GM21825 (cell line): Measurements from ENCODE around the gene NFKBIZ.
"Not testable (repeated sequence)": the region's sequence is repeated elsewhere in the genome, so short reads cannot be mapped to it uniquely, and the experiment has no call there.

Source experiments
- ATAC-seq: cut with Tn5 transposase; IDR thresholded peaks from one replicate; pipeline ENCODE4 v1.9.1; 2021; ENCODE audit warnings: mild to moderate bottlenecking, moderate library complexity; ENCODE audit not compliant: unreplicated experiment

The NFKBIZ gene

GRCh38 chr3:101850246-101851051 is 1.1 kb downstream of the NFKBIZ start:
- ATAC-seq, result peak; percentile 14

DNA sequence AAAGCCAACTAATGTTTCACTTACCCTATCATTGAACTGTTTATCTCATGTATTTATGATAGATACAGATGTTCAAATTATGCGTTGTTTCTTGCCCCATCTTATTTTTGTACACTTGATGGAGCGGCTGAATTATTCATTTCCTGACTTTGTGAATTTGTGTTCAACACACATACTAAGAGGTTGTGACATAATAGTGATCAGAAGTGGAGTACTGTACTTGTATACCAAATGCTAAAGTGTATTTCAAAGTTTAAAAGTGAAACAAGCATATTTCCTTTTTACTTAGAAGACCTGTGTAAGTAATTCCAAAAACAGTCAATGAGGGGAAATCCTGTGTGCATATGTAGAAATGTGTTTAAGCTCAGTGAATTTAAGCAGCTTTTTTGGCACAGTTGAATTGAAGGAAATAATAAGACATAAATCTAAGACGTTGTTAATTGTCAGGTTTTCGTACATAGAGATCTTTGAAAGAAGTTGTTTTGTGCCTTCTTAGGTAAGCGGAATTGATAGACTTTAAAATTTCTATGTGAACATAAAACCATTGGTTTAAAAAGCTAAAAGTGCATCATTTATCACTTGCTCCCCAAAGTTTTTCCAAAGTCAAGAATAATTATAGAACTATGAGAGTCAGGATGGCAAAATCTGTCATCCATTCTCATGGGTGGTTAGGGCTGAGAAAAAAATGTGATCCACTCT is 1.9 kb downstream of the NFKBIZ start:
- ATAC-seq, result no peak

DNA sequence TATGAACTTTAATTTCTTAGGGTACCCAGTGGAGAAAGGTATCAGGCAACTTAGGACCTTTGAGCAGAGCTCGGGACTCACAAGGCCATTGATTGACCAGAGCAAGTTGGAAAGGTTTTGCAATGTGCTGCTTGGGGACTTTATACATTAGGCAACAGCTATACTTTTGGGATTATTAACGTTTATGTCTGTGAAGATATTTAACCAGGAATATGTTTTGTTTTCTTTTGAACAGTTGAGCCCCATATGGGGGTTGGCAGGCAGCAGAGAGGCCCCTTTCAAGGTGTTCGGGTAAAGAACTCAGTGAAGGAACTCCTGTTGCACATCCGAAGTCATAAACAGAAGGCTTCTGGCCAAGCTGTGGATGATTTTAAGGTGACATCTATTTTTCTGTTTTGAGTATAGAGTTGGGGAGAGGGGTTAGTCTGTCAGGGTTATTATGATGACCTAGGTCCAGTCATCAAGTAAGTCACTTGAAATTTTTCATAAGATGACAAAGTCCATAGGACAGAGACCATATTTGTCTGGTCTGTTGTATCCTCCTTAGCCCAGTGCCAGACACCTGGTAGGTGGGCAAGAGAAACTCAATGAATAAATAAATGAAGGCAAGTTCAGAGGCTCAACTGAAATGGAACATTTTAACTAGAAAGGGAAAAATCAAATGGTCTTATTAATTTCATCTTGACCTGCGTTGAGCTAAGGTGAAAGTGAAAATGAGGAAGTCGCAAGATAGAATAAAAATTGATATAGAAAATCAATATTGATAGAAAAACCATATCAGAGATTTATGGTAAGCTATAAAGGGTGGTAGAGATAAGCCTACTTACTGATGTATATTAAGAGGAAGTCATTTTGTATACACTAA is 2.8 kb downstream of the NFKBIZ start:
- ATAC-seq, result no peak

DNA sequence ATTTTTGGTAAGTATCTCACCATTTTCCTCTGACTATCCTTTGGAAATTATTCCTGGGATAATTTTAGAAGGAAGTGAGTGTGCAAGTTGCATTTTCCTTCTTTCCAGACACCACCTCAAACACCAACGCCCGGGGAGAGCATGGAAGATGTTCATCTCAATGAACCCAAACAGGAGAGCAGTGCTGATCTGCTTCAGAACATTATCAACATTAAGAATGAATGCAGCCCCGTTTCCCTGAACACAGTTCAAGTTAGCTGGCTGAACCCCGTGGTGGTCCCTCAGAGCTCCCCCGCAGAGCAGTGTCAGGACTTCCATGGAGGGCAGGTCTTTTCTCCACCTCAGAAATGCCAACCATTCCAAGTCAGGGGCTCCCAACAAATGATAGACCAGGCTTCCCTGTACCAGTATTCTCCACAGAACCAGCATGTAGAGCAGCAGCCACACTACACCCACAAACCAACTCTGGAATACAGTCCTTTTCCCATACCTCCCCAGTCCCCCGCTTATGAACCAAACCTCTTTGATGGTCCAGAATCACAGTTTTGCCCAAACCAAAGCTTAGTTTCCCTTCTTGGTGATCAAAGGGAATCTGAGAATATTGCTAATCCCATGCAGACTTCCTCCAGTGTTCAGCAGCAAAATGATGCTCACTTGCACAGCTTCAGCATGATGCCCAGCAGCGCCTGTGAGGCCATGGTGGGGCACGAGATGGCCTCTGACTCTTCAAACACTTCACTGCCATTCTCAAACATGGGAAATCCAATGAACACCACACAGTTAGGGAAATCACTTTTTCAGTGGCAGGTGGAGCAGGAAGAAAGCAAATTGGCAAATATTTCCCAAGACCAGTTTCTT is 3.9 kb downstream of the NFKBIZ start:
- no peak for ATAC-seq

DNA sequence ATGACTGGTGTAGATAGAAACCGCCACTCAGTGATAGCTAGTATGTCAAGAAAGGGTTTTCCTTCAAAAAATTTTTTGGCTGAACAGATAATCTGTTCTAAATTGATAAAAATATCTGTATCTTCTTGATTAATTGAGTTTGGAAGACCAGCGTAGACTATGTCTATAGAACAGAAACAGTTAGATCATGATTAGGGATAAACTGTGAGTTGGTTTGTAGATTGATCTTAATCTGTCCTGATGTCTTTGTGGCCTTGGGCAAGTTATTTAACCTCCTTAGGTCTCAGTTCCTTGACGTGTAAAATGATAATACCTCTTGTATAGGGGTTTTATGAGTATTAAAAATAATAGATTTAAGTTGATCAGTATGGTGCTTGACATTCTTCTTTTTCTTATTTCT is 4.7 kb downstream of the NFKBIZ start:
- ATAC-seq, result no peak

DNA sequence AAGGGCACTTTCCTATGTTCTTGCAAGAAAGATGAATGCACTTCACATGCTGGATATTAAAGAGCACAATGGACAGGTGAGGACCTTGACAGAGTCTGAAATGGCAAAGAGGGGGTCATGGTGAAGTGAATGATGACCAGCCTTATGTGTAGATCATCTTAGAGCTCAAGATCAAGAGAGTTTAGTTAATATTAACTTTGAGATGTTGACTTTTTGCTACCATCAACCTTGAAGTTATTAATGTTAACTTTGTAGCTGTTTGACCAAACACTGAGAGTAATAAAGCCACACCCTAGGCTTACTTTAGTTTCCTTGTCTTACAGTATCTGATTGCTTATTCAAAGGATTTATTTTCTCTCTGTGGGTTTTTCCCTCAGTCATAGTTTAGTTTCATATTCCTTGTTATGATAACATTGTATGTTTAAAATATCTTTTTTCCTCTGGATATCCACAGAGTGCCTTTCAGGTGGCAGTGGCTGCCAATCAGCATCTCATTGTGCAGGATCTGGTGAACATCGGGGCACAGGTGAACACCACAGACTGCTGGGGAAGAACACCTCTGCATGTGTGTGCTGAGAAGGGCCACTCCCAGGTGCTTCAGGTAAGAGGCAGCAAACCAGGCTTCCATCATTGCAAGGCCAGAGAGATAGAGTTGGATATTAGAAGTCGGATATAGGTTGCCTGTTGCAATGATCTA is 5.4 kb downstream of the NFKBIZ start:
- ATAC-seq, result no peak

DNA sequence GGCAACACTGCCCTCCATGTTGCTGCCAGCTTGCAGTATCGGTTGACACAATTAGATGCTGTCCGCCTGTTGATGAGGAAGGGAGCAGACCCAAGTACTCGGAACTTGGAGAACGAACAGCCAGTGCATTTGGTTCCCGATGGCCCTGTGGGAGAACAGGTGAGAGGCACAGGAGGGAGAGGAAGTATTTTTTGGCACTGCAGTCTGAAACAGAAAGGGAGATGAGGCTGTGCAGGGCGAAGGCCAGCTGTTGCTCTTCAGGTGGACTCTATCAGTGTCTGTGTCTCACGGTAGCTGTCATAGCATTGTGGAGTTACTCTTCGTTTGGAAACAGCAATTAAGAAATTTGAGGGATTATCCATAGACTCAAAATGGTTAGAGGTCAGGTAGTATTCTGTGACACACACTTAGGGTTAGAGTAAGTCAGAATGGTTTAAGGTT is 8.0 kb downstream of the NFKBIZ start:
- no peak for ATAC-seq

DNA sequence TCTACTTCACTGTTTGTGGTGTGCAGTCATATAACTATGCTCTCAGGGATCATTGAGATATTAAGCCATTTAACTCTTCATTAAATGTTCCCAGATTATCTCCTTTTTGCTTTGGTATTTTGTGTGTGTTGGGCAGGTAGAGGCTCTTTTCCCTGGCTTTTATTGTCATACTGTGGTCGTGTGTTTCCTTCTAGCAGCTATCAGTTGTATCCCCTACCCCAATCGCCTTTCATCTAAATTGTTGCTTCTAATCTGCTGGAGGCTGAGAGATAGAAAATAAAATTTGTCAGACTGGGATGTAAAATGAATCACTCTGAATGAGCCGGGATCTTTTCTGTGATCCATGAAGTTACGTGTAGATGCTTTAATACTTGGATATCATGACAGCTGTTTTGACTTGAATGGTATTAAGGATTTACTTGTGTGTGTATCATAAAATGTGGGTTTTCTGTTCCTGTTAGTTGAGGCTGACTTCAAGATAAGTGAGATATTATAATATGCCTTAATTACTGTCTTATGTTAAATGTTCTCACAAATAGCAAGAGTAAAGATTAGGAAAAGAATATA is 9.2 kb downstream of the NFKBIZ start:
- no peak for ATAC-seq

DNA sequence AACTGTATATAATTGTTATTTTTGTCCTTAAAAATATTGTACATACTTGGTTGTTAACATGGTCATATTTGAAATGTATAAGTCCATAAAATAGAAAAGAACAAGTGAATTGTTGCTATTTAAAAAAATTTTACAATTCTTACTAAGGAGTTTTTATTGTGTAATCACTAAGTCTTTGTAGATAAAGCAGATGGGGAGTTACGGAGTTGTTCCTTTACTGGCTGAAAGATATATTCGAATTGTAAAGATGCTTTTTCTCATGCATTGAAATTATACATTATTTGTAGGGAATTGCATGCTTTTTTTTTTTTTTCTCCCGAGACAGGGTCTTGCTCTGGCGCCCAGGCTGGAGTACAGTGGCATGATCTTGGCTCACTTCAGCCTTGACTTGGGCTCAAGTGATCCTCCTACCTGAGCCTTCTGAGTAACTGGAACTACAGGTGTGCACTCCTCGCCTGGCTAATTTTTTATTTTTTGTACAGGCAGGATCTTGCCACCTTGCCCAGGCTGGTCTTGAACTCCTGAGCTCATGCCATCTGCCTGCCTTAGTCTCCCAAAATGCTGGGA is 10.7 kb downstream of the NFKBIZ start:
- no peak for ATAC-seq

GRCh38 chr3:101861212-101861788 is 12.0 kb downstream of the NFKBIZ start:
- ATAC-seq, result no peak

- ATAC-seq, result no peak
Measured at GRCh38 chr3:101861789-101862415, 12.6 kb downstream of the NFKBIZ start.

GRCh38 chr3:101862416-101863165 is 13.3 kb downstream of the NFKBIZ start:
- ATAC-seq, result no peak

GRCh38 chr3:101864926-101865325 is 15.6 kb downstream of the NFKBIZ start:
- not testable (repeated sequence) for ATAC-seq

DNA sequence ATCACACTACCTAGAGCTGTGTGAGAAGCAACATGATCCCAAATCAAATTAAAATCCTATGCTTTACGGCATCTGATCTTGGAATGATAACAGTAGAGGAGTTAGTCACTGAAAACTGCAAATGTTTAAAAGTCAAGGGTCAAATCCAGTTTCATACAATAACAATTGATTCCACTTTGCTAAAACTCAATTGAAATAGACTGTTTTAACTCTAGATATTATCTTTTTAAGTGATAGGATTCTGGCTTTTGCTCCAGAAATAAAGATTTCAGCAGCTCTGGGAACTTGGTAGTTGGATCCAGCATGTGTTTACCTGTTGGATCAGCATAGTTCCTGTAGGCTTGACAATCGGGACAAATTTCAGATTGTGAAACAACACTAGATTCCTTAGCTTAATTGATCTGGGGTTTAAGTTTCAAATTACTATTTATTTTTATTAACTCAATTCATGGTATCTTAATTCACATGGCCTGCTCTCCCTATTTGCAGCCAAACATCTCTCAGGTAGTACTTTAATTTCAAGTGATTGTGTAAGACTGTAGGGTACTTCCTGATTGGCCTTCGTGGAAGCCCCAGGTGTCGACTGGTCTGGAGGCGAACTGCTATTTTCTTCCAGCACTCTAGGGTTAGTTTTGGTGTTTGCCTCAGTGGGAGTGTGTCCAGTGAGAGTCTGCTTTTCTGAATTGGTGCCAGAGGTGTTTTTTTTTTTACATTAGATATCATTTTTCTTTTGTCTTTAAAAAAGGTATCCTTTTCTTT is 16.6 kb downstream of the NFKBIZ start:
- ATAC-seq, result no peak

DNA sequence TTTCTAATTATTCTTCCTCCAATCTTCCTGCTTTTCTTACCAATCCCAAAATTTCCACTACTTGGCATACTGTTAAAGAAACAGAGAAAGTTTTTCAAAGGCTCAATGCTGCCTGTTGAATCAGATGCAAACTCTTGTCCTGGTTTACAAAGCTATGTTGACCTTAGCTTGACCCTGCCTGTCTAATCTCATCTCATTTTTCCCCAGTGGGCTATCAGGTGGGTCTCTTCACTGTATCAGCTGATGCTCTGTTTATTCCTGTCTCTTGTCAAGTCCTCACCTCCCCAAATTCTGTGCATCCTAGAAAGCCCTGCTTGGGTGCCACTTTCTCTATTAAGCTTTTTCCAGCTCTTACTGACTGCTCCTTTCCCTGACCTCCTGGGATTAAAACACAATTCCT is 18.2 kb downstream of the NFKBIZ start:
- ATAC-seq, result no peak

DNA sequence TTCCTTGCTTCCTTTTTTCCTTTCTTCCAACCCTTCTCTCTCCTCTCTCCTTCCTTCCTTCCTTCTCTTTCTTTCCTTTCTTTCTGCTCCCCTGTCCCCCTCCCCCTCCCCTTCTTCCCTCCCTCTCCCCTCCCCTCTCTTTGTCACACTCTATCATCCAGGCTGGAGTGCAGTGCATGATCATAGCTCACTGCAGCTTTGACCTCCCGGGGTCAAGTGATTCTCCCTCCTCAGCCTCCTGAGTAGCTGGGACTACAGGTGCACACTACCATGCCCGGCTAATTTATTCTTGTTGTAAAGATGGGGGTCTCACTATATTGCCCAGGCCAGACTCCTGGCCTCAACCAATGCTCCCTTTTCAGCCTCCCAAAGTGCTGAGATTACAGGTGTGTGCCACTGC is 18.7 kb downstream of the NFKBIZ start:
- ATAC-seq, result no peak
